RPMI8226 (cell line): ENCODE results near the gene SAXO1.

Source experiments
- DNase-seq: peaks from one replicate; pipeline ENCODE4 v3.0.0-alpha.2; 2015

The SAXO1 gene

DNA sequence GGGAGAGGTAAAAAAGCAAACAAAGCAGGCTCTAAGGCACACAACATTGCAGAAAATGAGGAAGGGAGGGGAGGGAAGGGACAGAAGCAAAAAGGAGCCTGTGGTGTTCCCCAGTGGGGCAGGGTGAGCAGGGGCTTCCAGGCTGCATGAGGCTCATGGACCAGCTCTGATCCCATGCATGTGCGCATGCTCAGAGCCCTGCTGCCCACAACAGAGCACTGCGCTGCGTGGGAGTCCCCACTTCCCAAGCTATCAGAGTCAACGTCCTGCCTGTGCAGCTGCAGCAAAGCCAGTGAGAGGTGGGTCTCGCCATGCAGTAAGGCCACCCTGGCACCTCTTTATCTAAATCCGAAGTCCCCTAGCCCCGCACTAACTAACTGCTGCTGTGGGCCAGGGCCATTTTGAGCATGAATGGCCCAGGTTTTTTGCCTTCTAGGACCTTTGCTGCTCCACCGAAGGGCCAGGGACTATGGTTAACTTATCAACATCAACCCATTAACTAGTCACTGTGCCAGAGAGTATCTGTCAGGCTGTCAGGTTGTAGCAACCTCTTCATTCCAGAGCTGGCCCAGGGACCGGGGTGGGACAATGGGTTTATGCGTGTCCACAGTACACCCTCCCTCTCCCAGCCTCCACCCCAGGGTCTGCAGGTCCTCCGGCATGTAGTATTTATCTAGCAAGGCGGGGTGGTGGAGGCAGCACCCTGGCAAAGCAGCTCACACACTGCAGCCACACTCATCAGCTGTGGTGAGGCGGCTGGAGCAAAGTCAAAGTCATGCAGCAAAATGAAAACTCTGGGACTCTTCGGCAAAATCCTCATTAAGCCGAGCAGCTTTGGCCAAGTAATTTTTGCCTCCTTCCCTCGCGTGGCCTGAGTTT is 123.6 kb downstream of the SAXO1 start:
- no peak for DNase-seq

DNA sequence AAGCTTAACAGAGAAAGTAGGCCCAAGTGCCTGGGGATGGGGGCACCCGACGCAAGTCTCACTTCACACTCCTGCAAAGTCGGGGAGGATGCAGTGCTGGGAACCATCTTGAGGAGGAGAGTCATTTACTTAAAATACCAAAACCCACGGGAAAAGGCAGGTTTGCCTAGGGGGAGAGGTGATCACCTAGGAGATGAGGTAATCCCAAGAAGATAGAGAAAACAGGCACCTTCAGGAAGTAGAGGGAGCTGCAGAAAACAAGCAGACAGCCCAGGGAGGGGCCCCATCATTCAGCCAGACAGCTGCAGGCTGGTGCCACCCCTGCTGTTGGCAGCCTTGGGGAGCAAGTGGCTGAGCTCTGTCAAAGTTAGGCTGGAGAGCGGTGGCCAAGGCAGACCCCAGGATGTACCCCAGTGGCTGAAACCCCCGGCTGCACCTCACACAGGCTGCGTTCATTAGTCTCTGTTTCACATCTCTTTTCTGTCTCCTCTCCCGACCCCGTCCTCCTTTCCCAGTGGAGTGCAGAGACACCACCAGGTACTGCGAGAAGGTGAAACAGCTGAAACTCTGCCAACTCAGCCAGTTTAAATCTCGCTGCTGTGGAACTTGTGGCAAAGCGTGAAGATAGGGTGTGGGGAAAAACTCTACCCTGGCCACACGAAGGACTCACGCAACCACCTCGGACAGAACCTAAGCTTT is 124.9 kb downstream of the SAXO1 start:
- no peak for DNase-seq

DNA sequence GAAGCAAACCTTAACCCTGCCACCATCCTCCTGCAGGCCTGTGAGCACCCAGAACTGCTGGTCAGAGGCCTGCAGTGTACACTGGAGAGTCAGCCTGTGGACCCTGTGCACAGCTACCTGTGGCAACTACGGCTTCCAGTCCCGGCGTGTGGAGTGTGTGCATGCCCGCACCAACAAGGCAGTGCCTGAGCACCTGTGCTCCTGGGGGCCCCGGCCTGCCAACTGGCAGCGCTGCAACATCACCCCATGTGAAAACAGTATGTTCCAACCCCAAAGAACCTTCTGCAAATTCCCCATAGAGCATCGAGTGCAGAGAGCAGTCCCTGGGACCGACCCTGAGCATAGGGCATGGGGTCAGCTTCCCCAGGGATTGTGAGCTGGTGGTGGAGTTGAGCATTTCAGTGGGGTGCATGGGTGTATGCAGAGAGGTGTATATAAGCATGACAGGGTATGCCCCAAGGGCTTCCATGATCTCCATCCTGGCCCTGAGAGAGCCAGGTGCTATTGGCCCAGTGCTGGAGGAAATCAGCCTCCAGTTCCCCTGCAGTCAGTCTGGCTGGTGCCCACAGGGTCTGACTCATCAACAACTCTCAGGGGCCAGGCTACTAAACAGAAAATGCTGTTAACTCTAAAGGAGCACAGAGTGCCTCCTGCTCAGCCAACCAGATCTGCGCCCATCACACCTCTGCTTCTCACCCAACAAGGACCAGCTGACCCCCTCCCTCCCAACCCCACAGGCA is 126.2 kb downstream of the SAXO1 start:
- peak; percentile 7 for DNase-seq

DNA sequence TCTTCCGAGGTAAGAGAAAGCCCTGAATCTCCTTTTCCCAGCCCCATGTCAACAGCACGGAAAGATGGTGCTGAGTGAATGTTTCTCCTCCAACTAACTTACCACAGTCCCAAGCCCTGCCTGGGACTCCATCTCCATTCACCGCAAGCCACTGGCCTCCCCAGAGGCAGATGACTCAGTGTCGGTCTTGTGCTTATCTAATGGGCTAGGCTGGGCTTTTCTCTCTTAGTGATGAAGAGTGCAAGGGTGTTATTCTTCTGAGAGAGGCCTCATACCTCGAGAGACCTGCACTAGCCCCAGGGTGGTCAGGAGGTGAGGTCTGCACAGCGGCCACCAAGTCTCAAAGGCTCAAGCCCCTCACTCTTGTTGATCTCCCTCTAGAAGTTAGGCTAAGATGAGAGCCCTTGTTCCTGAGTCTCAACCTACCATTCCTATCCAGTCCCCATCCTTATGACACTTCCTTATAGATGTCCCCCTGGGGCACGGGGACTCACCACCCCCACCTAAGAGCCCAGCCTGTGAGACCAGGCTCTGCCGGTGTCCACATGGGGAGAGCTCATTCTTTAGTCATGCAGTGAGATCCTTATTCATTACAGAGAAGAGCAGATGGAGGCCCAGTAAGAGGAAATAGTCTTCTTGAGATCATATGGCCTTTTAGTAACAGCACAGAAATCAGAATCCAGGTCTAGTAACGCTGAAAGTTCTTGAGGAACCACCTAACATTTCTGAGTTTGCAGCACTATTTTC is 127.0 kb downstream of the SAXO1 start:
- no peak for DNase-seq

DNA sequence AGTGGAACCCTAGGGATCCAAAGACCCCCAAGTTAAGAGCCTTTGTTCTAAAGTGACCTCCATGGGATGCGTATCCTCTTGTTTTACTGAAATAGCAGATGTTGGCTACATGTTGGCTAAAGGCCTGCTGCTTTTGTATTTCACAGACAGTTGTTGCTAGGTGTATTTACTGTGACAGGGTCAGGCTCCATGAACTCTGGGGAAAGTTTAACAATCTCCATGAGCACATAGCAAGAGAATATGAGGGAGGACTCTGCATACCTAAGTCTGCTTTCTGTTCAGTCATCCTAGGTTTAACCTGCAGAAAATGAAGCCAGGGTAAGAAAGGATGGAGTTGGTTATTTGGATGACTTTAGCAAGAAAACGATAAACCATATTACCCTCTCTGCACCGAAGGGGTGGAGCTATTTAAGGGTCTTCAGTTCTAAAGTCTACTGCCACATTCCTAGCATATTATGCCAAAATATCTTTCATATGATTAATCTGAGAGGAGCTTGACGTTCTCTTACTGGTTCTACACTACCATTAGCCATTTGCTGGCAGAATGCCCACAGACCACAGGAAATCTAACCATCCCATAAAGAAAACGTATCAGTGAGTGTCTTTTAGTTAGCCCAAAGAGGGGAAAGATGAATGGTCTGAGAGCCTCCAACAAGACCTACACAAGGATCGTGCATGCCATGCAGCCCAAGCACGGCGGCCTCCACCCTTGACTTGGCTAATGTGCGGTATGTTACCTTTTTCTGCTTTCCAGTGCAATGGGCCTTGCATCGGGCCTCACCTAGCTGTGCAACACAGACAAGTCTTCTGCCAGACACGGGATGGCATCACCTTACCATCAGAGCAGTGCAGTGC is 127.8 kb downstream of the SAXO1 start:
- no peak for DNase-seq

DNA sequence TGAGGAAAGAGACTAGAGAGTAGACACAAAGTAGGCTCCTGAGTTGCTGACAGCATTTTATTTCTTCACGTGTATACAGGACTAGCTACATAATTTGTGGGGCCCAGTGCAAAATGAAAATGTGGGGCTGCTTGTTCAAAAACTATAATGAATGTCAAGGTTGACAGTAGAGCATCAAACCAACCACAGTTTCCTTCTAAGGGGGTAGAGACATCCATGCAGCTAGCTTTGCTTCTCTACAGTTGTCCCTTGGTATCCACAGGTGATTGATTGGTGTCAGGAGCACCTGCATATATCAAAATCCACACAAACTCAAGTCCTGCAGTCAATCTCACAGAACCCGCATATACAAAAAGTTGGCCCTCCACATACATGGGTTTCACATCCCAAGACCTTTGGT is 129.6 kb downstream of the SAXO1 start:
- no peak for DNase-seq

DNA sequence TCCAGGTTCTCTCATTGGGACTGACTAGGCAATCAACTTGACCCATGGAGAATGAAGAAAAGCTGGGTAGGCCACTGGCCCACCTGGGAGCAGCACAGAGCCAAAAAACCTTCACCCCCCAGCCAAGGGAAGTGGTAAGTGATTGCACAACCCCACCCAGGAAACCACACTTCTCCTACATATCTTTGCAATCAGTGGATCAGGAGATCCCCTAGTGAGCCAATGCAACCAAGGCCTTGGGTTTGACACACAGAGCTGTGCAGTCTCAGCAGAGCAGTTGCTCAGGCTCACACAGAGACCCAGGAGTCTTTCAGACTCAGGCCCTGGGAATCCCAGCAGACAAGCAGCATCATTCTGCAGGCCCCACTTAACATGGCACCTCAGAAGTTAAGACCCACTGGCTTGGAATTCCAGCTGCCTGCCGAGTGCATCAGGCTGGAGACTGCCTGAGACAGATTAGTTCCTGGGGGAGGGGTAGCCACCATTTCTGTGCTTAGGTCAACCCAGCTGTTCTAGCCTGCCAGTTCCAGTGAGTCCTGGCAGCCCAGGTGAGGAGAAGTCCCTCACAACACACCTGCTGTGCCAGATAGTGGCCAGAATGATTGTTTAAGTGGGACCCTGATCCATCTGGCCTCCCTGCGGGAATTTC is 136.4 kb downstream of the SAXO1 start:
- DNase-seq: no peak

DNA sequence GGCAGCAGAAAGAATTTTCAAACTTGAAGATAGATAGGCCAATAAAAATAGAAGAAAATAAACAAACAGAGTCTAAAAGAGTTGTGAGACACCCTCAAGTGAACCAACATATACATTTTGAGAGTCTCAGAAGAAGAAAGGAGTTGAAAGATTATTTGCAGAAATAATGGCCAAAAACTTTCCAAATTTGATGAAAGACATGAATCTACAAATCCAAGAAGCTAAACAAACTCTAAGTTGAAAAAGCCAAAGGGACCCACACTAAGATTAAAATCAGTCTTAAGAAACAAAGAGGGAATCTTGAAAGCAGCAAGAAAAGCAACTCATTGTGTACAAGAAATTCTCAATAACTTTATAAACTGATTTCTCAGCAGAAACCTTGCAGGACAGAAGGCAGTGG is 137.0 kb downstream of the SAXO1 start:
- no peak for DNase-seq

DNA sequence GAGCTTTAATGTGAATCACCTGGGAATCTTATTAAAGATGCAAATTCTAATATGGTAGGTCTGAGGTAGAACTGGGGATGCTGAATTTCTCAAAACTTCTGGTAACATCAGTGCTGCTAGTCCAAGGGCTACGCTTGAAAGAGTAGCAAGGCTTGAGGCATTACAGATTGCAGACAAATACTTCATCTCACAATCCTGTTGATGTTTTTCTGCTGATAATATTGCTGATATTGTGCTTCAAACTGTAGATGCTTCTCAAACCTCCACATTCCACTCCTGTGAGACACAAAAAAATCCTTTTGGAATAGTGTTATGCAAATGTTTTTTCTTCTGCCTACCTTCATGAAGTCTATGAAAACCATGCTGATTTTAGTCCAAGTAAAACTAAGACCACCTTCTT is 139.5 kb downstream of the SAXO1 start:
- no peak for DNase-seq

DNA sequence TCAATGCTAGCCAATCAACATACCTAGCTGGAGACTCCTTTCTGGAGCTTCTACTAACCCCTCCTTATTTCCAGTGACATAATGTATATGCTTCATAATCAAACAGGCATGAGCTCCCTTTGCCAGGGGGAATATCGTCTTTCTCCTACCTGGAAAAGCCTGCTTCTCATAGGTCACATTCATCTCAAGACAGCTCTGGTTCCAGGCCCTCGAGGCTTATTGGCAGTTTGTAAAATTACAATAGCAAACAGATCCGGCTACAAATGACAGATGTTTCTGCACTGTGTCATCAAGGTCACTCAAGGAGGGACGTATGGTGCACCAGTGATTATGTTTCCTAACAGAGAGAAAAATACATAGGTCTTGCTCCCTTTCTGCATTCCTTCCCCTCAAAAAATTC is 140.0 kb downstream of the SAXO1 start:
- DNase-seq: no peak

DNA sequence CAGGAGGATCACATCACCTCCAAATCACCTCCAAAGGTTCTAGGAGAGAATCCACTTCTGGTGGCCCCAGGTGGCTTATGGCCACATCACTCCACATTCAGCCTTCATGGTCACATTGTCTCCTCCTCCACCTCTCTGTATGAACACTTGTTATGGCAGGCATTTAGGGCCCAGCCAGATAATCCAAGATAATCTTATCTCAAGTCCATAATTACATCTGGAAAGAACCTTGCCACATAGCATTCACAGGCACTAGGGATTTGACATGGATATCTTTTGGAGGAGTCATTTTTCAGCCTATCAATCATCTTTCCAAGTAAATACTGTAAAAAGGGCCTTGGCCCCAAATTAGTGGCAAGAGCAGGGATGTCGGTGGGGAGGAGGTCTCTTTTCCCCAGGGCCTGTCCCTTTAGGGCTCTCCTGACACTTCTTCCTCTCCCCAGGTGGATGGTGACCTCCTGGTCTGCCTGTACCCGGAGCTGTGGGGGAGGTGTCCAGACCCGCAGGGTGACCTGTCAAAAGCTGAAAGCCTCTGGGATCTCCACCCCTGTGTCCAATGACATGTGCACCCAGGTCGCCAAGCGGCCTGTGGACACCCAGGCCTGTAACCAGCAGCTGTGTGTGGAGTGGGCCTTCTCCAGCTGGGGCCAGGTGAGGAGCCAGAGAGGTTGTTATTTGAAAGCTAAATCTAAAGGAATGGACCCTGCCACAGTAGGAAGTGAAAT is 140.9 kb downstream of the SAXO1 start:
- no peak for DNase-seq

DNA sequence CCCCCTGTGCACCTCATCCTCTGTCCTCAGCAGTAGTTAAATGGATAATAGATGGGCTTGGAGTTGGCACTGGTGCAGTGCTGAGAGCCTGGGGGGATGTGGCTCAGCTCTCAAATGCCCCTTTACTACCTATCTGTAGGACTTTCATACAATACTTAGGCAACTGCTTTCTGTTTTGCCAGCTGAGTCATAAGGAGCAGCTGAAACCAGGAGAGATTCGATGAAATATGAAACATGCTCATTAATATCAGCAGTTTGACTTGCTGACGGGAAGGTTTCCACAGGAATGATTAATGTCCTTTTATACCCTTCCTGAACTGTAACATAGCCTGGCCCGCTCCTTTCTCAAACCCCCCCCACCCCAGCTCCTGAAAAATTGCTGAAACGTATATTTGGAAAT is 142.6 kb downstream of the SAXO1 start:
- no peak for DNase-seq

DNA sequence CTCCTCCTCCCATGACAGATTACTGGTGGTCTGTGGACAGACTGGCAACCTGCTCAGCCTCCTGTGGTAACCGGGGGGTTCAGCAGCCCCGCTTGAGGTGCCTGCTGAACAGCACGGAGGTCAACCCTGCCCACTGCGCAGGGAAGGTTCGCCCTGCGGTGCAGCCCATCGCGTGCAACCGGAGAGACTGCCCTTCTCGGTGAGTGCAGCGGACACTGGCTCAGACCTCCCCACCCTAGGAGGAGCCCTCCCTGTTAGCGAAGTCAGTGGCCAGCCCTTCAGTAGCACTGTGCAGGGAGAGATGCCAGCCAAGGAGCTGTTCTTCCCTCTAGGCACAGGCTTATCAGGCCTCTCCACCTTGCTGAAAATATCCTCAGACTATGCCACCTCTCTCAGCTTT is 143.5 kb downstream of the SAXO1 start:
- no peak for DNase-seq

DNA sequence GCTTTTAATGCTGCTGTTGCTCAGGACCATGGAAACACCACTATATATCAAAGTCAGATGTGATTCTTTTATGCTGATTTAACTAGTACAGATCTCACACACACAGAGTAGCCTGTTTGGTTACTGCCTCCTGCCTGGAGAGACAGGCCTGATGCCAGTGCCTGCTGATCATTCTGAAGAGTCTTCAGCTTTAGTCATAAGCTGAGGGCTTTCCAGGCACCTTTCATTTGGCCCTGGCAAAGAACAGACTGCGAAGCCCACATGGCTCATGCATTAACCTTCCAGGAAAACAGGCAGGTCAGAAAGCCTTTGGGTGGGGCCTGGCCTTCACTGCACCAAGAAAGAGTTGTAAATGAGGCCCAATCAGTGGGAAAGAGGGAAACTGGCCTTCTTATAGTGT is 144.7 kb downstream of the SAXO1 start:
- DNase-seq: no peak

DNA sequence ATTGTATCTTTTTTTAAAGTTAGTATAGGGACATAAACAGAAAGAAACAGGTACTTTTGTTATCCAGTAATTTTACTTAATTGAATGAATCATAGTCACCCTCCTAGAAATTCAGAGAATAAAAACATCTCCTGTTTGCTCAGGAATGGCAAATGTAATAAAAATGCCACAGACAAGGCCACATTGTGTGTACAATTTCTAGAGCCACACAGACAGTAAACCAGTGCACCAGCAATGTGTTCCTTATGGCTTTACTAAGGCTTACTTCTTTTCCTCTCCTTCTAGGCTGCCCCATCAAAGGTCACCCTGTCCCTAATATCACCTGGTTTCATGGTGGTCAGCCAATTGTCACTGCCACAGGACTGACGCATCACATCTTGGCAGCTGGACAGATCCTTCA is 145.5 kb downstream of the SAXO1 start:
- DNase-seq: no peak

DNA sequence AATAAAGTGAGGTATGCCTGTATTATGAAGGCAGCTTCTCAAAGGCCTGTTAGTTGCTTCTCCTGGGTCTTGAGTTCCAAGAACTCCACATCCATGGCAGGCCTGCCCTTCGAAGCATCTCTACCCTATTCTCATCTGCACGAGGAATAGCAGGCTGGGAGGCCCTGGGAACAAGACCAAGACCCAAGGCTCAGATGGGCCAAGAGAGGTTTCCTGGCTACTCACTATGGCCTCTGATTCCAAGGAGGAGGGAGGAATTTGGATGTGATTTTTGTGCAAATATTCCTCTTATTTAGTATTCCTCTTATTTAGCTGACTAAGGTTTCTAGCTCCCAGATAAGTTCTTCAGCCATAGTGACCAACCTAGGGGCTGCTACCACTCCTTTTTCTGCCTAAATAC is 151.3 kb downstream of the SAXO1 start:
- no peak for DNase-seq

DNA sequence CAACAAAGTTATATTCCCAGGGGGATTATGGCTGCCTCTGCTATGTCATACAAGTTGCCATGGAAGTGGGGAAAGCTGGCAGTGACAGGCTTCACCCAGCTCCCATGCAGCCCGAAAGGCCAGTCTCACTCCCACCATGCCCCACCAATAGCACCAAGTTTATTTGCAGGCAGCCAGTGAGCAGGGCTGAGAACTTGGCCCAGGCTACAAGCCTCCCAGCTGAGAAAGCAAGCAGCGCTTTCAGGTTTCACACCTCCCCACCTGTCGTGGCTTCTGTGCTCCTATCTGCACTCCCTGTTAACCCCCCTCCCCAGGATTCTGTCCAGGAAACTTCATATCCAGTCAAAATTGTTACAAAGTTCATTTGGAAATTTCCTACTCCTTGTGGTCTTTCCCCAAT is 155.0 kb downstream of the SAXO1 start:
- no peak for DNase-seq
